Activated gamma-delta T cell treated with anti-CD3 and anti-CD28 coated beads, Interleukin-2, amount 50 U/mL, for 16 hours (primary cell): ENCODE measurements around the gene SNX9.
"Not testable (repeated sequence)": the region's sequence is repeated elsewhere in the genome, so short reads cannot be mapped to it uniquely, and the experiment has no call there.

ENCODE experiments used
- DNase-seq: peaks from one replicate; pipeline ENCODE4 v3.0.0-alpha.2; 2020; ENCODE audit warnings: low read depth

Gene SNX9

GRCh38 chr6:157887892-157888291 is 64.8 kb downstream of the SNX9 start:
- DNase-seq = no peak

- no peak for DNase-seq
Observed at GRCh38 chr6:157891544-157892362, 68.7 kb downstream of the SNX9 start.

GRCh38 chr6:157892363-157892877 is 69.4 kb downstream of the SNX9 start:
- no peak for DNase-seq

- DNase-seq = no peak
Observed at GRCh38 chr6:157893238-157893637, 70.2 kb downstream of the SNX9 start.

GRCh38 chr6:157895585-157895984 is 72.5 kb downstream of the SNX9 start:
- DNase-seq = no peak

- DNase-seq = no peak
Observed at GRCh38 chr6:157896932-157897331, 73.9 kb downstream of the SNX9 start.

- DNase-seq = no peak
Observed at GRCh38 chr6:157898169-157898568, 75.1 kb downstream of the SNX9 start.

- no peak for DNase-seq
Observed at GRCh38 chr6:157898640-157899039, 75.6 kb downstream of the SNX9 start.

GRCh38 chr6:157900262-157900661 is 77.2 kb downstream of the SNX9 start:
- not testable (repeated sequence) for DNase-seq

GRCh38 chr6:157900751-157901150 is 77.7 kb downstream of the SNX9 start:
- not testable (repeated sequence) for DNase-seq

- DNase-seq = no peak
Observed at GRCh38 chr6:157904999-157905398, 82.0 kb downstream of the SNX9 start.

GRCh38 chr6:157905590-157906342 is 82.7 kb downstream of the SNX9 start:
- no peak for DNase-seq

- DNase-seq = no peak
Observed at GRCh38 chr6:157906537-157907061, 83.6 kb downstream of the SNX9 start.

- DNase-seq = no peak
Observed at GRCh38 chr6:157907651-157908050, 84.6 kb downstream of the SNX9 start.

- no peak for DNase-seq
Observed at GRCh38 chr6:157908369-157909281, 85.6 kb downstream of the SNX9 start.

- no peak for DNase-seq
Observed at GRCh38 chr6:157909282-157909664, 86.2 kb downstream of the SNX9 start.

GRCh38 chr6:157911278-157911677 is 88.2 kb downstream of the SNX9 start:
- DNase-seq = no peak

- no peak for DNase-seq
Observed at GRCh38 chr6:157911786-157912185, 88.7 kb downstream of the SNX9 start.

GRCh38 chr6:157912326-157912725 is 89.3 kb downstream of the SNX9 start:
- DNase-seq = no peak

GRCh38 chr6:157921685-157922367 is 98.8 kb downstream of the SNX9 start:
- DNase-seq = no peak

GRCh38 chr6:157925771-157926170 is 102.7 kb downstream of the SNX9 start:
- DNase-seq = no peak
